ENCODE measurements around the gene TMPRSS13.

- TF ChIP-seq CTCF (IDR thresholded peaks at IDR 0.05) (no peak), EP300 (IDR thresholded peaks at IDR 0.05; ENCODE audit: low read depth) (no peak), POLR2A (IDR thresholded peaks at IDR 0.05) (no peak), POLR2AphosphoS5 (IDR thresholded peaks at IDR 0.05) (no peak)
These were observed 47.2 kb upstream of the TMPRSS13 start for GRCh38 chr11:117976445-117976844.

Data from transverse colon (tissue), 4 donors.